Erythroblast (primary cell): ENCODE measurements around the gene SLC25A29.

Experiments
- GATA1 ChIP-seq: IDR thresholded peaks from 2 replicates; pipeline ENCODE4 v1.6.1; 2011; ENCODE audit warnings: low read depth, mild to moderate bottlenecking, control low read depth, low read length, moderate library complexity
- POLR2A ChIP-seq: IDR thresholded peaks from 2 replicates; pipeline ENCODE4 v1.6.1; 2011; ENCODE audit warnings: mild to moderate bottlenecking, low read length

DNA sequence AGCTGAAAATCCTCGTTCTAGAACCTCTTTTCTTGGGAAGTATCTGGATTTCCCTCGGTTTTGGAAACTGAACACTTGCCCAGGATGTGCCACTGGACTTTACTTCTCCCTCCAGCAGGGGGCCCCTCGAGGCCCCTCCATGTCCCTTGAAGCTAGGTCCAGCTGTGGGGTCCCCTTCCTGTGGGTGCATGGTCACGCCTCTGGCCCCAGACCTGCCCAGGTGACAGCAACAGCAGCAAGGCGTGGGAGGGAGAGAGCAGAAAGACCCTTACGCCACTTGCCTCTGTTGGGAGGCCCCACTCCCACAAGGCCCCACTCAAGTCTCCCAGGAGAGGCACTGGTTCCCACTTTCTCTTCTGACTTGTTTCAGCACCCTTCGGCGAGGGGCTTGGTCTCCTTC, 3.1 kb downstream of the SLC25A29 start:
- TF ChIP-seq POLR2A, result no peak
- no peak for TF ChIP-seq GATA1
